ENCODE data around the gene GPA33. TPM values are rescaled to one million over a fixed set of nuclear protein-coding genes. Genes with fewer than 3 reads are reported as not detected.

Gene GPA33
- total and polyA plus RNA-seq, 9 of the 15 experiments (the other 6 are each of a cell fraction or from before 2014, with no cell fraction given): 0.13 TPM; not detected in 8

DNA sequence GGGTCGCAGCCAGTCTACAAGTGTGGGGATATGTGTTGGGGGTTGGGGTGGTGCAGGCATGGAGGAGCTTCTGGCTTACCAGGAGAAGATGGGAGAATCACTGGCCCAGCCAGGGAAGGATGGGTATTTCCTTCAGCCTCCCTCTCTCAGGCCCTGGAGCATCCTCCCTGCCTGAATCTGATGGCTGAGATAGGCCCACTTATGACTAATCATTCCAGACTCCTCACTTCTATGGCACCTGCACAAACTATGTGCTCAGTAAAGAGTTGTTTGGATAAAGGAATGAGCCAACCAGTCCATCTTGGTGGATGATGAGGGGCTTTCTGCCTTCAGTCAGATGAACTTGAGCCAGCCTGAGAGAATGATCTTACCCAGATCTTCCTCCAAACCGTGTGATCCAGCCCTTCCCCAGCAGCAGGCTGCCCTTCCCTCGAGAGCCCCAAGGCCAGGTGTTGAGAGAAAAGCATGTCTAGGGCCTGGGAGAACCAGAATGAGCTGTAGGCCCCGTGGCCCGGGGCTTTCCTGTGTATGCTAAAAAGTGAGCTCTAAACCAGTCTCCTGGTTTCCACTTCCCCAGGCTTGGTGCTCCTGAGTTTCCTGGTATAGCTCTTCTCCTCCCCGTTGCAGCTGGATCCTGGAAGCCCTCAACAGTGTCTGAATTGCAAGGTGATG is 1.3 kb downstream of the GPA33 start:
- Histone ChIP-seq H3K9ac (ENCODE audit: insufficient read depth in 1 of 2, low read depth in 2 of 2, low read length in 2 of 2) (no peak overlapping the region), H3K4me1 (replicated peaks in 1 of 2; ENCODE audit: control insufficient read depth in 2 of 2, insufficient read depth in 2 of 2, low read length in 2 of 2) (no peaks in the 10 kb centered on the region), H4K20me1 (replicated peaks; ENCODE audit: control insufficient read depth, insufficient read depth, low read length) (no peaks in the 10 kb centered on the region), H2AFZ (ENCODE audit: low read depth, low read length) (no peak overlapping the region), H3K4me3 (no peak overlapping the region), H3K4me2 (ENCODE audit: insufficient read depth, low read length) (no peak overlapping the region), H3K36me3 (ENCODE audit: control insufficient read depth, insufficient read depth, low read length) (no peaks in the 10 kb centered on the region), H3K9me3 (replicated peaks; ENCODE audit: control insufficient read depth, insufficient read depth, low read depth, low read length) (no peaks in the 10 kb centered on the region), H3K79me2 (ENCODE audit: control insufficient read depth, insufficient read depth, low read length) (no peaks in the 10 kb centered on the region), H3K27me3 (ENCODE audit: control insufficient read depth in 2 of 2, insufficient read depth in 2 of 2, low read length in 2 of 2) (peaks cover 35 to 49% of the 10 kb centered on the region in 2 experiments; a peak in 4 of 5 replicates), H3K9me1 (ENCODE audit: control insufficient read depth, insufficient read depth, low read length) (no peaks in the 10 kb centered on the region), H3K27ac (ENCODE audit: extremely low read depth, low read depth, low read length) (no peak overlapping the region)
- ATAC-seq (no peak), DNase-seq (ENCODE audit: extremely low read depth in 1 of 4, low spot score in 3 of 4) (no peak), FAIRE-seq (no peak)
- intact Hi-C loops (cut with micrococcal nuclease) (no loop called here), in situ Hi-C loops (cut with MboI) (no loop called here)
- POLR2A ChIA-PET: interaction anchor here (0.5 to 0.8 kb wide), 5 partner anchors 15 to 38 kb away, joined by 3 to 4 read pairs (median 3); no protein-coding TSS in a partner anchor
- WGBS (ENCODE audit: insufficient coverage, low coverage, missing lambda C conversion rate): 0% methylated on average over 6 of the region's 6 CpGs
- no TSS peak for BruUV-seq (replicated peaks)
- TF ChIP-seq RBM34 (IDR thresholded peaks at IDR 0.05; ENCODE audit: borderline replicate concordance, insufficient read depth, low read length) (no peak), L3MBTL2 (IDR thresholded peaks at IDR 0.05) (no peak), BMI1 (IDR thresholded peaks at IDR 0.05; ENCODE audit: low read length) (no peak), ZBTB11 (CRISPR knock-in tag; IDR thresholded peaks at IDR 0.05) (no peak), BRD9 (IDR thresholded peaks at IDR 0.05; ENCODE audit: low read depth, partially characterized antibody) (no peak), TCF15 (CRISPR knock-in tag; IDR thresholded peaks at IDR 0.05) (no peak), SMAD3 (CRISPR knock-in tag; conservative IDR thresholded peaks at IDR 0.05) (no peak)
- TF ChIP-seq, protein P1, sequence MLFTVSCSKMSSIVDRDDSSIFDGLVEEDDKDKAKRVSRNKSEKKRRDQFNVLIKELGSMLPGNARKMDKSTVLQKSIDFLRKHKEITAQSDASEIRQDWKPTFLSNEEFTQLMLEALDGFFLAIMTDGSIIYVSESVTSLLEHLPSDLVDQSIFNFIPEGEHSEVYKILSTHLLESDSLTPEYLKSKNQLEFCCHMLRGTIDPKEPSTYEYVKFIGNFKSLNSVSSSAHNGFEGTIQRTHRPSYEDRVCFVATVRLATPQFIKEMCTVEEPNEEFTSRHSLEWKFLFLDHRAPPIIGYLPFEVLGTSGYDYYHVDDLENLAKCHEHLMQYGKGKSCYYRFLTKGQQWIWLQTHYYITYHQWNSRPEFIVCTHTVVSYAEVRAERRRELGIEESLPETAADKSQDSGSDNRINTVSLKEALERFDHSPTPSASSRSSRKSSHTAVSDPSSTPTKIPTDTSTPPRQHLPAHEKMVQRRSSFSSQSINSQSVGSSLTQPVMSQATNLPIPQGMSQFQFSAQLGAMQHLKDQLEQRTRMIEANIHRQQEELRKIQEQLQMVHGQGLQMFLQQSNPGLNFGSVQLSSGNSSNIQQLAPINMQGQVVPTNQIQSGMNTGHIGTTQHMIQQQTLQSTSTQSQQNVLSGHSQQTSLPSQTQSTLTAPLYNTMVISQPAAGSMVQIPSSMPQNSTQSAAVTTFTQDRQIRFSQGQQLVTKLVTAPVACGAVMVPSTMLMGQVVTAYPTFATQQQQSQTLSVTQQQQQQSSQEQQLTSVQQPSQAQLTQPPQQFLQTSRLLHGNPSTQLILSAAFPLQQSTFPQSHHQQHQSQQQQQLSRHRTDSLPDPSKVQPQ (CRISPR knock-in tag; IDR thresholded peaks at IDR 0.05; ENCODE audit: borderline replicate concordance): no peak
- CTCF ChIA-PET (ENCODE audit: low intra/inter-chr PET ratio): no interaction called here
